ENCODE data around the gene TRIM66.

TRIM66 gene

DNA sequence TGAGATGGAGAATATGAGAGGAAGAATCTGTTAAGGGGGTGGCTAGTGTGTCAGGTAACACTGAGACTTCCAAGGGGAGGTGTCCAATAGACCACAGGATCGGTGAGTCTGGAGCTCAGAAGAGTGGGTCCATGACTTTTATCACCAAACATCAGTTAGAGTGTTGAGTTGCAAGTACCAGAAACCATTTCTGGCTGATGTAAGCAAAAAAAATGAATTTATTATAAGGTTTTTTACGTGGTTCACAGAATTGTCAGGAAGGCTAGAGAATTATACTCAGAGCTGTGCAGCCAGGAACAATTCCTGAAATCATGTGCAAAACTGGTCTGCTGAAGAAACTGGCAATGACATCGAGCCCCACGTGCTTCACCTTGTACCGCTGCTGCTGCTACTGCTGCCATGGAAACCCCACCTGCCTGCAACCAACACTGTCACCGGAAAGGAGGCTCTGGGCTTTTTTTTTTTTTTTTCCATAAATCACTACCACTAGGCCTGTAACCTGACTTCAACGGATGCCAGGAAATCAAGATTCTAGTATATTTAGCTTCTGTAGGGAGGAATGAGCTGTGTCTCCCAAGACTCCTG is 71.8 kb downstream of the TRIM66 start:
- DNase-seq (ENCODE audit: low read depth in 2 of 2) = peak in 1 of 2 donors; percentile 5

DNA sequence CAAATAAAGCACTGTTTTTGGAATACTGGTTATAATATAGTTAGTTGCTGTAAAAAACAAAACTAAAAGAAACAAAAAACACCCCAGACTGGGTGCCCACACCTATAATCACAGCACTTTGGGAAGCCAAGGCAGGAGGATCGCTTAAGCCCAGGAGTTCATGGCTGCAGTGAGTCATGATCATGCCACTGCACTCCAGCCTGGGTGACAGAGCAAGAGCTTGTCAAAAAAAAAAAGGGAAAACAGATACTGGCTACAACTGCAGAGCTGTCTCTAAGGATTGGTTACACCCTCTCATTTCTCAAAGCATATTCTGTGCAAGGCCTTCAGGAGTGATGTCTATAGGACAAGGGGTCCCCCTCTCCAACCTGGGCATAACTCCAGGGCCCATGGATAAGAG is 73.8 kb downstream of the TRIM66 start:
- DNase-seq (ENCODE audit: low read depth in 2 of 2) = no peak

DNA sequence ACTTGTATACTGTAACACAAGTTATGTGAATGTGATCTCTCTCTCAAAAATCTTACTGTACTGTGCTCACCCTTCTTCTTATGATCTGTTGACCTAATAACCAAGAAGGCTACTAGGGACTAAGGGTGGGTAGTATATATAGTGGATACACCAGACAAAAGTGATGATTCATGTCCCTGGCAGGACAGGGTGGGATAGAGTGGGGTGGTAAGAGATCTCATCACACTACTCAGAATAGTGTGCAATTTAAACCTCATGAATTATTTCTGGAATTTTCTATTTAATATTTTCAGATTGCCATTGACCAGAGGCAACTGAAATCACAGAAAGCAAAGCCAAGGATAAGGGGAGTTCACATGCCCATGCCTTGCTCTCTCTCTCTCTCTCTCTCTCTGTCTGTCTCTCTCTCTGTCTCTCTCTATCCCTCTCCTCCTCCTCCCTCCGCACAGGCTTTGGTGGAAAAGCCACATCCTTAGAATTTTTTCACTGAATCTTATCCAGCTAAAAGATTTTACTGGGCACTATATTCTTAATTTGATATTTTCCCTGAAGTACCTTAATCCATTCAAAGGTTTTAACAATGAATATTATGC is 76.4 kb downstream of the TRIM66 start:
- DNase-seq (ENCODE audit: low read depth in 2 of 2) = no peak

DNA sequence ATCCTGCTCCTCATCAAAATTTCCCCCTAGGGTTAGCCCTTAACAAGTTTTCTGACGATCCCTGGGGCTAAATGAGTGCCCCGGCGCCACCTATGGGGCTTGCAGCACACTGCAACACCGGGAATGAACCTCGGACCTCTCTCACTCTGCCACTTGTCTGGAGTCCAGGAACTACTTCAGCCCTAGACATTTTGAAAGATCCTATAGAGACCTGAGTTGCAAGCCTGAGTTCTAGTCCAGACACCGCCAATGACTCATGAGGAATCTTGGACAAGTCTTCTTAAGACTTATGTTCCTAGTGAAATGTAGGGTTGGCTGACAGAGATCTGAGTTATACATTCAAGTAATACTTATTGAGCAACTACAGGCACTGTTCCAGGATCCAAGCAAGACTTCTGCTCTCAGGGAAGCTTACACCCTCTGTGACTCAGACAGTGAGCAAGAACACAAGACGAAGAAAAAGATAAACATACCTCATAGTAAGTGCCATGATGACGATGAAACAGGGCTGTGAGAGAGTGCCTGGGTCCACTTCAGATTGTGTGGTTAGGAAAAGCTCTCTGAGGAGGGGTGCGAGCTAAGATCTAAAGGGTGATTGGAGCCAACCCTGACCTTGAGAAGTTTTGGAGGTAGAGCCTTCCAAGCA is 78.3 kb downstream of the TRIM66 start:
- no peak for DNase-seq (ENCODE audit: low read depth in 2 of 2)

DNA sequence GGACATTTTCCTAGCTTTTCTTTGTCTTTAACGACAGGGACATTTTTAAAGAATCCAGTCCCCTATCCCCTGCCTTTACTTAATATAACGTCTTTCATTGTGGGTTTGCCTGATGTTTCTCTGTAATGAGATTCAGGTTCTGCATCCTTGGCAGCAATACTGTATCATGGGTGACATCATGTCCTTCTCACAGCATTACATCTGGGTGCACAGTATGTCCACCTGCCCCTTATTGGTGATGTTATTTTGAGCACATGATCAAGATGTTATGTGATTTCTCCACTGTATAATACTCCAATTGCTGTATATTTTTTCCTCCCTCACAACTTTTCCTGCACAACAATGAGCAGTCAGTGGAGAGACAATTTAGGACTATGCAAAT is 78.8 kb downstream of the TRIM66 start:
- DNase-seq (ENCODE audit: low read depth in 2 of 2) = no peak

DNA sequence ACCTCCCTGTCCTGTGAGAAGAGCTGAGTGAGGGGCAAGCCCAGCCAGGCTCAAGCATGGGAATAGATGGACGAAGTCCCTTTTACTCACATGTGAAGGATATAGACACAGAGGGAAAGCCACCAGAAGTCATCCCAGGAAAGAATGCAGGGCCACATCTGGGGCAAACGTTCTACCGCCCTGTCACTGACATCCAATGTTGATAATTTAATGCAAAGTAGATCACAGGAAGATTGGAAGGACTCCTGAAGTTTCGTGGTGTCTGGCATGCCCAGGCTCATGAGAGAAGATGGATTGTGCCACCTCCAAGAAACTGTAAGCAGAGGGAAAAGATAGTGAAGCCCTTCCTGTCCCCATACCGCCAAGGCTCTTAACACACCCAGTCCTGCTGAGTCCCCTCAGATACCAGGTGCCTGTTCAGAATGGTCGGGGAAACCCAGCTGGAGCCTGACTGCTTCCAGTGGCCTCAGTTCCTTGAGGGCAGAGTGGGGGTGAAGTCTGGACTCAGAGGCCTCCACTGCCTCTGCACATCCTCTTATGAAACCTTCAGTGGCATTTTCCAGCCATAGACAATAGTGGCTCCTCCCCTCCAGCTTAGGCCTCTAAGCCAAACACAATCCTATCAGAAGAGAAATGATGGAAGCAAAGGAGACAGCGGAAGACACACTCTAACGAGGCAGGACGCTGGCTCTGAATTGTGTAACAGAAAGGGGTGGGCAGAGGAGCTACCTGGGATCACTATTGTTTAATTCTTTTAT is 80.9 kb downstream of the TRIM66 start:
- no peak for DNase-seq (ENCODE audit: low read depth in 2 of 2)

DNA sequence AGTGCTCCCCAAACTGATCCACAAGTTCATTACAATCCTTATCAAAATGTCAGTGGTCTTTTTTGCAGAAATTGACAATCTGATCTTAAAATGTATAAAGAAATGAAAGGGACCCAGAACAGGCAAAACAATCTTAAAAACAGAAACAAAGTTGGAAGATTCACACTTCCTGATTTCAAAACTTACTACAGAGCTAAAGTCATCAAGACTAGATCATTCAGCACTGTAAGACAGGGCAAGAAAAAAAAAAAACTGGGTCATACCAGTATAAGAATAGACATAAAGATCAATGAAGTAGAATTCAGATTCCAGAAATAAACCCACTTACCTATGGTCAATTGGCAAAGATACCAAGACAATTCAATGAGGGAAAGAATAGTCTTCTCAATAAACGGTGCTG is 84.0 kb downstream of the TRIM66 start:
- DNase-seq (ENCODE audit: low read depth in 2 of 2) = no peak

DNA sequence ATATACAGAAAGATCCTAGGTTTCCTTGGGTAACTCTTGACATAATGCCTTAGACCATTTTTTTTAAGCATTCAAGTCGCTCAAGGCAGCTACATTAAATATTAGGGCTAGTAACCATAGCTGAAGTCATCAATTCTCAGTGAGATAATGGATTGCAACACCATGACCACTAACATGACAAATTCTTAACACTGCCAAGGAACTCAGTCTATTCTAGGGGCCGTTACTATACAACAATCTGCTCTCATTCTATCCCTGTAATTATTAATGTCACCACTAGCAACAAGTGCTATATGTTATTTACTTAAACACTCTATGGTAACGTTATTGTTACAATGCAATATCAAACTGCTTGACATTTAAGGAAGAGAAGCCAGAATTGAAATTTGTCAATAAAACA is 85.3 kb downstream of the TRIM66 start:
- no peak for DNase-seq (ENCODE audit: low read depth in 2 of 2)

DNA sequence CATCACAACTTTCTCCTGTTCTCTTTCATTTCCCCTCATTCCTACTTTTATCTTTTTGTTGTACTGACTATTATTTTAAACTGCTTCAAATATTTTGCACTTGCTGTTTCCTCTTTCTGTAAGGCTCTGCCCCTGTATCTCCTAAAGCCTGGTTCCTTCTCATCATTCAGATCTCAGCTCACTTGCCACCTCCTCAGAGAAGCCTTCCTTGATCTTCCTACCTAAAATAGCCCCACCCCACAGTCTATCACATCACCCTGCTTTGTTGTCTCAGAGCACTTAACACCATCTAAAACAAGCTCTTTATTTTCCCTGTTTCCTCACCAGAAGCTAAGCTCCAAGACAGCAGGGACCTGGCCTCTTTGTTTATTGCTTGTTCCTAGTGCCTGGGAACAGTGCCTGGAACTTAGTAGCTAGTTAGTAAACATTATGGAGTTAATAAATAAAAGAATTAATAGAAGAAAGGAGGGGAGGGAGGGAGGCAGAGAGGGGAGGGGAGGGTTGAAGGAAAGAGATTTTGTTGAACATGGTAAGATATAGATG is 85.9 kb downstream of the TRIM66 start:
- no peak for DNase-seq (ENCODE audit: low read depth in 2 of 2)

DNA sequence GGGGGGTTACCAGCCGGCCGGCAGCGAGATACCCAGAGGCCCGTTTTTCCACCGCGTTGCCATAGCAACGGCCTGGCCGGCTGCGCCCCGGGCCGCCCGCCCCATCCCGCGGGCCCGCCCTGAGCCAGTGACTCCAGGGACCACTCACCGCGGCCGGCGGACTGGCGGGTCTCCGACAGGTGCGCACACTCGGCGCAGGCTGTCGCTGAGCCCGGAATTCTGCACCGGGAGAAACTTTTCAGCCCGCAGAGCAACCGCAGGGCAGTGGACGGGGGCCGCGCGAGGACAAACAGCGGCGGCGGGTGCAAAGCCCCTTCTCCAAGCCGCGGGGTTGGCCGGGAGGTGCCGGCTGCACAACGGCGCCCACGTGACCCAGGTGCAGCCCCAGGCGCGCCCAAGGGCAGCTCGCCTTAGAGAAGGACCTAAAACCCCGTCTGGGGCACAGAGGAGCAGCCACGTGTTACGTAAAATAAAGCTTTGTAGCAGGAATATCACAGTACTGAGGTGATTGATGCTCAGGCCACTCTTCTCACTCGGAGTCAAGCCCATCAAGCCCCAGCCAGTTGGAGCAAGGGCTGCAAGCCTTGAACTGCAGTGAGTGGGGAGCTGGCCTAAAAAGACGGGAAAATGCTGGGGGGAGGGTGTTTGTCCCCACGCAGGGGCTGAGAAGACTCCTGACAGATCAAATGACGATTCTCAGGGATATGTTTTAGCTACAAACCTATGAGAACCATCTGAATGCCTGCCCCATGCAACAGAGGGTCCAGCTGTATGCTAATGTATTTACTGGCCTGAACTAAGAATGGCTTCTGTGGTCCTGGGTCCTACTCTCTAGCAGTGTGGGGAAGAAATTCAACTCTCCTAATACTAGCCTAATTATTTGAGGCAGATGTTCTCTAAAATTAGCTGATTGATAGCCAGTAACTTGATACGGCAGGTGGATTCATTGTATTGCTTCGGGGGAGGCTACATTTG is 88.2 kb downstream of the TRIM66 start, which contains the start of gene STK33:
TSS of gene STK33 (minus strand) at position 294 of the 975 bp plus-strand sequence. CDS start 119,323 bp downstream, outside the sequence.
- no peak for DNase-seq (ENCODE audit: low read depth in 2 of 2)

DNA sequence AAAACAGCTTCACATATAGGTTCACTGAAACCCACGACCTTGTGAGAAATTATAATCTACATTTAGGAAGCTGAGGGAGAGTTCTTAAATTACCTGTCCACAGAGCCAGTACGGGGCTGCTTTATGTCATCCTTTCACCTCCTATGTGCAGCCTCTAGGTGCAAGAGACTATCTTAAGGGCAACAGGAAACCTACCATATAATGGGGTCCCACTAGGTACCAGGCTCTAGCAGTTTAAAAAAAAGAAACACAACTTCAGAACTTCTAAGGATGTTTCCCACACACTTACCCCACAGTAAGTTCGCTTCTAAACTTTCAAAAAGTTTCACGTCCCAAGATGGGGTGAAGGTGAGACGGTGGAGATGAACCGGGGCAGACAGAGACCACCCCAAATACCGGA is 89.0 kb downstream of the TRIM66 start:
- no peak for DNase-seq (ENCODE audit: low read depth in 2 of 2)

DNA sequence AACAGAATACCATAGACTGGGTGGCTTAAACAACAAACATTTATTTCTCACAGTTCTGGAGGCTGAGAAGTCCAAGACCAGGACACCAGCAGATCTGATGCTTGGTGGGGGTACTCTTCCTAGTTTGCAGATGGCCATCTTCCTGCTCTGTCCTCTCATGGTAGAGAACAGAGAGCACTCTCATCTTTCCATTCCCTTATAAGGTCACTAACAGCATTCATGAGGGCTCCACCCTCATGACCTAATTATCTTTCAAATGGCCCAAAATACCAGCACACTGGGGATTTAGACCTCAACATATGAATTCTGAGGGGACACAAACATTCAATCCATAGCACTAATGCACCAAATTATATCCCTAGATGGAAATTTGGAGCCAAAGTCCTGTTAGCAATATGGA is 94.5 kb downstream of the TRIM66 start:
- DNase-seq (ENCODE audit: low read depth in 2 of 2) = no peak

DNA sequence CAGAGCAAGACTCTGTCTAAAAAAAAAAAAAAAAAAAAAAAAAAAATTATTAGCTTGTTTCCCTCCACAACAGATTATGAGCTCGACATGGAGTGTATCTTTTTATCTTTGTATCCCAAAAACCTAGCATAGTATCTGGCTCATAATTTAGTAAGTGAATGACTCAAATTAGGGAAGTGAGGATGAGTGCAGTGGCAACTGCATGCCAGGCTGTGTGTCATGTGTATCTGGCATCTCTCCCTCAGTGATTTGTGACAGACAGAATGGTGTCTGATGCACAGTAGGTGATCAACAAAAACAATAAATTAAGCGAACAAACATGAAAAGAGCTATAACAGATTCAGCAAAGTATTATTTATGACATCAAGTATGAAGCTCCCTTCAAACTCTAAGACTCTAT is 95.7 kb downstream of the TRIM66 start:
- DNase-seq (ENCODE audit: low read depth in 2 of 2) = no peak

DNA sequence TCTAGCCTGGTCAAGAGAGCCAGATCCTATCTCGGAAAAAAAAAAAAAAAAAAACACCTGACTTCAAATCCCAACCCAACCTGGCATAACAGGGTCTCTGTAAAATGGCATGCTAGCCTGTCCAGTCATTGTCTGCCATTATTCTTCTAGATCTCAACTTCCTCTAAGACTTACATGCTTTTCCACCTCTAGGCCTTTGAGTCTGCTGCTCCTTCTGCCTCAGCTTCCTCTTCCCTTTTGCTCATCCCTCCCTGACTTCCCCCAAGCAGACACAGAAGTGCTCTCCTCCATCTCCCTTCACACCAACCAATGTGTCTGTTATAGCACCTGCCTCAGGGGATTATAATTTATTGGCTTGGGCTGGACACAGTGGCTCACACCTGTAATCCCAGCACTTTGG is 96.3 kb downstream of the TRIM66 start:
- DNase-seq (ENCODE audit: low read depth in 2 of 2) = no peak

DNA sequence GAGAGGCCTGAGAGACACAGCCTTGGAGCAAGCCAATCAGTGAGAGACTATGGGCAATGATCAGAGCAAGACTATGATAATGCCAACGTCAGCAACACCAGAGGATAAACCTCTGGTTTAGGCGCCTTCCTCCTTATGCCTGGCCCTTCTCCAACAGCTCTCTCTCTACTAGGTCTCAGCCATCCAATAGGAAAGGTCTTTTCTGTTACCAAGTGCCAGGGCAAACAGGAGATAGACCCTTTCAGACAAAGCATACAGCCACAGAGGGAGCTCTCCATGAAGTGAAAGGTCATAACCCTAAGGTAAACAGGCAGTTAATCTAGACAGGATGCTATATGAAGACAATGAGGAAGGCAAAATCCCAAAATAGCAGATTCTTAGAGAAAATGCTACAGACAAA is 98.0 kb downstream of the TRIM66 start:
- DNase-seq (ENCODE audit: low read depth in 2 of 2) = no peak

DNA sequence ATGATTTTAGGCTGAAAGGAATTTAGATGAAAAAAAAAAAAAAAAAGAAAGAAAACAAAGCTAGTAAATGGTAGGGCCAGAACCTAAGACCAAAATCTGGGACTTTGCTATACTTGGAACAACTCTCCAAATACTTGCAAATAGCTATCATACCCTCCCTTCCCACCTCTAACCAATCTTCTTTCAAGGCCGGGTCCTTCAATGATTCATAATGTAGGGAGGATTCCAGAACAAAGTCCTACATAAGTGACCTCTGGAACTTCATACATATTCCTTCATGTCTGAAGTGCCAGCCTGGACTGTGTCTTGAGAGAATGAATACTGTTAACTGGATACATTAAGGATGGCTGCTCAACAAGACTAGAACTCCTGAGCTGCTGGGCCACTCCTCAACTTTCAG is 98.4 kb downstream of the TRIM66 start:
- no peak for DNase-seq (ENCODE audit: low read depth in 2 of 2)

DNA sequence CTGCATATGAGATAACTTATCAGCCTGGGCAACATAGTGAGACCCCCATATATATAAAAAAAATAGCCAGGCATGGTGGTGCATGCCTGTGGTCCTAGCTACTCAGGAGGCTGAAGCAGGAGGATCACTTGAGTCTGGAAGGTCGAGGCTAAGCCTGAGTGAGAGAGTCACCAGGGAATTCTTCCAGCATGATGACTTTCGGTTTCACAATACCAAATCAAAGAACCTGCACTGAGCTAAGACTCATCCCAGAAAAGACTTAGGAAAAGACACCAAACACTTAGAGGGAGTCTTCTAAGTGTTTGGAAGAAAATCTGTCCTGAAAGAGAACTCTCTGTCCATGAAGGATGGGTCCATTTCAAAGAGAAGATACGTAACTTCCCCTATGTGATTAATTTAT is 101.2 kb downstream of the TRIM66 start:
- no peak for DNase-seq (ENCODE audit: low read depth in 2 of 2)

DNA sequence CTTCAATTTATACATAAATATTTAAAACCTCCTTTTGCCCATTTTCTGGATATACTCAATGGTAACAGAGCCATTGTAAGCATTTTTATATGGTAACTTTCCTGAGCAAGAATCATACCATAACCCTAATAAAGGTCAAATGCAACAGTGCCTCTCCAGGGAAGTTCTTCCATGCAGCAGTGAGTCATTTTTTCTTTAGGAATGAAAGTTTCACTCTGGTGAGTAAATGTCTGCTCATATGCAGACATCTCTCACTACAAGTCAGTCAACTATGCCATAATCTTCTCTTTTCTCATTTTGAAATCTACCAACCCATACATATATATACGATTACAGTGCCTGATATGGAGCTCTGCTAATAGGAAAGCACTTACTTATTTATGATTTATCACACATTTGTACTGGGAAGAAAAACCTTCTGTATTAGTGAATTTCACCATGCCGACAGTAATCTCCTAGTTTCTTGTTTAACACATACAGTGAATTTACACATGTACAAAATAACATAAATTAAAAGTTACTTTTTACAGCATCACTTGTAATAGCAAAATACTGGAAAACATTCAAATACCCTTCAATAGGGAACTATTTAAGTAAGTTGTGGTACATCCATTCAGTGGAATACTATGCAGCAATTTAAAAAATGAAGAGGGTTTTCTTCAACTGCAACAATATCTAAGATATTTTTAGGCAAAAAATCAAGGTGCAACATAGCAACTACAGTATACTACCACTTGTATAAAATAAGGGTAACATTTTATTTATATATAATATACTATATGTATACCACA is 104.5 kb downstream of the TRIM66 start:
- no peak for DNase-seq (ENCODE audit: low read depth in 2 of 2)

DNA sequence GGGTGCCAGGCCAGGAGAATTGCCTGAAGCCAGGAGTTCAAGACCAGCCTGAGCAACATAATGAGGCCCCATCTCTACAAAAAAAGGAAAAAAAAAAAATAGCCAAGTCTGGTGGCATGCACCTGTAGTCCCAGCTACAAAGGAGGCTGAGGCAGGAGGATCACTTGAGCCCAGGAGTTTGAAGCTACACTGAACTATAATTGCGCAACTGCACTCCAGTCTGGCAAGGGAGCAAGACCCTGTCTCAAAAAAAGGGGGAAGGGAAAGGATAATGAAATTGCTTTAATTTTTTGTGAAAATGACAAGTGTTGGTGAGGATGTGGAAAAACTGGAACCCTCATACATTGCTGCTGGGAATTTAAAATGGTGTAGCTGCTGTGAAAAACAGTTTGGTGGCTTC is 107.7 kb downstream of the TRIM66 start:
- no peak for DNase-seq (ENCODE audit: low read depth in 2 of 2)

DNA sequence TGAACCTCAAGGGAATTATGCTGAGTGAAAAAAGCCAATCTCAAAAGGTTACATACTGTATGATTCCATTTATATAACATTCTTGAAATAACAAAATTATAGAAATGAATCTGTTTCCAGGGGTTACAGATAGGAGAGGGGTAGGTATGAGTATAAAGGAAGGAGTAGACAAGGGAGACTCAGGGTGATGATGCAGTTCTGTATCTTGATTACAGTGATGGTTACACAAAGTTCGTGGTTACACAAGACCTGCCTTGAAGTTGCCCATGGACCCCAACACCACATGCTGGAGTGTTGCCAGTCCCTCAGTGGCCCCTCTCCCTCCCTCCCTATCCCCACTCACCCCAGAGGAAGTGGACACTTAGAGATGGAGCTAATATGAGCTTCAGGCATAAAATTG is 108.7 kb downstream of the TRIM66 start:
- DNase-seq (ENCODE audit: low read depth in 2 of 2) = no peak
